Measurements from ENCODE around the gene ACOT9.
"Not testable (repeated sequence)": the region's sequence is repeated elsewhere in the genome, so short reads cannot be mapped to it uniquely, and the experiment has no call there.

- TF ChIP-seq, protein P1, sequence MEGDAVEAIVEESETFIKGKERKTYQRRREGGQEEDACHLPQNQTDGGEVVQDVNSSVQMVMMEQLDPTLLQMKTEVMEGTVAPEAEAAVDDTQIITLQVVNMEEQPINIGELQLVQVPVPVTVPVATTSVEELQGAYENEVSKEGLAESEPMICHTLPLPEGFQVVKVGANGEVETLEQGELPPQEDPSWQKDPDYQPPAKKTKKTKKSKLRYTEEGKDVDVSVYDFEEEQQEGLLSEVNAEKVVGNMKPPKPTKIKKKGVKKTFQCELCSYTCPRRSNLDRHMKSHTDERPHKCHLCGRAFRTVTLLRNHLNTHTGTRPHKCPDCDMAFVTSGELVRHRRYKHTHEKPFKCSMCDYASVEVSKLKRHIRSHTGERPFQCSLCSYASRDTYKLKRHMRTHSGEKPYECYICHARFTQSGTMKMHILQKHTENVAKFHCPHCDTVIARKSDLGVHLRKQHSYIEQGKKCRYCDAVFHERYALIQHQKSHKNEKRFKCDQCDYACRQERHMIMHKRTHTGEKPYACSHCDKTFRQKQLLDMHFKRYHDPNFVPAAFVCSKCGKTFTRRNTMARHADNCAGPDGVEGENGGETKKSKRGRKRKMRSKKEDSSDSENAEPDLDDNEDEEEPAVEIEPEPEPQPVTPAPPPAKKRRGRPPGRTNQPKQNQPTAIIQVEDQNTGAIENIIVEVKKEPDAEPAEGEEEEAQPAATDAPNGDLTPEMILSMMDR (IDR thresholded peaks at IDR 0.05): not testable (repeated sequence)
- not testable (repeated sequence) for TF ChIP-seq POLR2A (IDR thresholded peaks at IDR 0.05)
Observed at GRCh38 chrX:23743623-23743971, 521 bp upstream of the ACOT9 start.
